Skin of body (tissue), 2 donors: ENCODE results near the gene TBX19. TPM values are rescaled to one million over a fixed set of nuclear protein-coding genes. Genes with fewer than 3 reads are reported as not detected.

Experiments
- DNase-seq: peaks from one replicate; lab custom pipeline; 2025; lab: John Stamatoyannopoulos, UW
- total RNA-seq: library from RNA; depleted of rRNA; stranded (reverse); fragments of >200 nt; gene quantifications from one replicate; pipeline ENCODE4 v1.2.3, GENCODE V29; 2014

TBX19 gene
- total RNA-seq, 1 donor from 2014 or later = 1.9 TPM

DNA sequence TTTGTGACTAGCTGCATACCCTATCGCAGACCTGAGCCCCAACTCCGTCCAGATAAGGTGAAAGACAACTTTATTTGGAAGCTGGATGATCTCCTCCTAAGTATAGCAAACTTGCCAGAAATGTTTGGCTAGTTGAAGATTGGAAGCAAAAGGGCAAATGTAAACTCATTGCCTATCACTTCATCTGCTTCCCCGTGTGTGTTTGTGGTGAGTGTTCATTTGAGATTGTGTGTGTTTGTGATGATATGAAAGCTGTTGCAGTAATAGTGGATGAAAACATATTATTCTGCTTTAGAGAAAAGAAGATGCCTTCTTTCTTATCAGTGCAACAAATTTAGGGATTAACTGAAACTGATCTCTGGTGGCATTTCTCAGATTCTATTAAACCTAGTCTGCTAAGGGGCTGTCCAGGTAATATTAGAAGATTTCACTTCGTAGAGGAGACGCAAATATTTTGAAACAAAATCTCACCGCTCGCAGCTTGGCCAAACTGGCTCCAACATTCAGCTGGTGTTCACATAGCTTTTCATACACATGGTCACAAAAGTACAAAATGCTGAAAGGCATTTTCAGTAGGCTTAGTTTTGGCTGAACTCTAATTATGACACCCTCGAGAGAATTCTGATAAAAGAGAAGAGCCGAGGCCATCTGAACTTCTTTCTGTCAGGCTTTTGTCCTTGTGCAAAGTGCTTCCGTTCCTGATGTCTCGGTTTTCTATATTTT lies 1.1 kb downstream of the TBX19 start:
- DNase-seq = no peak

GRCh38 chr1:168285521-168285790 lies 4.8 kb downstream of the TBX19 start:
- DNase-seq = no peak

GRCh38 chr1:168285971-168286927 lies 5.6 kb downstream of the TBX19 start:
- DNase-seq = no peak

GRCh38 chr1:168287237-168287664 lies 6.6 kb downstream of the TBX19 start:
- DNase-seq = no peak

GRCh38 chr1:168288311-168289052 lies 7.8 kb downstream of the TBX19 start:
- no peak for DNase-seq

GRCh38 chr1:168291222-168291837 lies 10.7 kb downstream of the TBX19 start:
- DNase-seq = no peak

DNA sequence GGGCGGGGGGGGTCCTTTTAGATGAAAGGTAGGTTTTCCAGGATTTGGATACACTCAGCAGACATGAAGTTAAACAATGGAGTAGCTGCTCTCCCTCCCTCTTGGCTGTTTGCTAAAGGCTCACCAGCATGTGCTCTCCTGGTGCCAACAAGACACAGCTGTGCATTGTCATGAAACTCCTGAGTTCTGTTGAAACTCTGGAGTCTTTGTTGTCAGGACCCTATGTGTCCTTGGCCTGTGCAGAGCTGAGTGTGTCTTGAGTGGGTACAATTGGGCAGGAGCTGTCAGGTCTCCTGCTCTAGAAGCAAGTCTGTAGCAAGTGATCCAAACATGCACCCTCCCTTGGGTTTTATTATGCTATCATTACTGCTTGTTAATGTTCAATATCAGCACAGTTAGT lies 12.7 kb downstream of the TBX19 start:
- no peak for DNase-seq

- DNase-seq = no peak
These were observed 14.9 kb downstream of the TBX19 start for GRCh38 chr1:168295411-168296114.

DNA sequence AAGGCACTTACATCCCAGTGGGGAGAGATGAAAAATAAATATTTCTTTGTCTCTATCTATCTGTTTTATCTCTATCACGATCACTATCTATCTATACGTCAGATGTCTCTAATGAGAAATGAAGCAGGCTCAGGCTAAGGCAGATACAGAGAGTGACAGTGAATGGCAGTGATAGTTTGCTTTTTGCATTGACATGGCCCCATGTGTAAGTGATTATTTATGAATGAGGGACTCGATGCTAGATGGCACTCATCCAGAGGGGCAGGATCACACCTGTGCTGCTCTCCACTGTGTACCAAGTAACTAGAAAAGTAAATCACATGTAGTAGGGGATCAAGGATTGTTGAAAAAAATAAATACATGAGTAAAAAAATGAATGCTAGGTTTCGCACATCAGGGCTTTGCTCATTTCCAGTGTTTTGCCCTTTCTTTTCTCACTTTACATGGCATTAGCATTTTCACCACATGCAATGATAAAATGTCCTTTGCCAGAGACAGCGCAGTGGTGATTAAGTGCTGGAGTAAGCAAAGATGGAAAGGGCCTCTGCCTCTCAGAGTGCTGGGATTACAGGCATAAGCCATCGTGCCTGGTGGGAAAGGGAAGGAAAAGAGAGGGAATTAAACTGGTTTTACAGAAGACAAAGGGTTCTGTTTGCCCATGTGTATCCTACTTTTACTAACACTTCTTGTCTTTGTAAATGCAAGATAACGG lies 16.5 kb downstream of the TBX19 start:
- no peak for DNase-seq

DNA sequence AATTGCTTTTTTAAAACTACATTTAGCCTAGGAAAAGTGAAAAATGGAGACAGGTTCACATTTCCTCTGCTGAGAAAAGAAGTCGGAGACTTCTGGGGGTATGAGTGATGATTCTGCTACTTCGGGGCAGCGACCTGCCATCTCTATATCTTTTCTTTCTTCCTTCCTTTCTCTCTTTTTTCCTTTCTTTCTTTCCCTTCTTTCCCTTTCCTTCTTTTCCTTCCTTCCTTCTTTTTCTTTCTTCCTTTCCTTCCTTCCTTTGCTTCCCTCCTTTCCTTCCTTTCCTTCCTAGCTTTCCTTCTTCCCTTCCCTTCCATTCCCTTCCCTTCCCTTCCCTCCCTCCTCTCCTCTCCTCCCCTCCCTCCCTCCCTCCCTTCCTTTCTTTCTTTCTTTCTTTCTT lies 17.8 kb downstream of the TBX19 start:
- no peak for DNase-seq

DNA sequence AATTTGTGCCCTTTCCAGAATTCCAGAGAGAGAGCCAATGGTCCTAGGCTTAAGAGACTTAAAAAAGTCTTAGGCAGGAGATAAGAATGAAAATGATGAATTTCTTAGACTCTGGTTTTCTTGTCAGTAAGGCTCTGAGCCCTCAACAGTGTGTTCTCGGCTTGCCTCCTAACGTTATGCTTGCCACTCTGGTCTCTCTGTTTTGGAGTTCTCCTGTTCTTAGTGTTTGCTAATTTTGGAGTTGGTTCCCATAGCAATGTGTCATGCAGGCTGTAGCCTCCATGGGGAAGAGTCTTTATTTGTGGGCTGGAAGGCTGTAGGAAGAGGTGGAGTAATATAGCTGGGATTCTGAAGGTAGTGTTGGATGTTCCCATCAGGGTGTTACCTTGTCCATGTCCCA lies 19.9 kb downstream of the TBX19 start:
- DNase-seq = no peak

DNA sequence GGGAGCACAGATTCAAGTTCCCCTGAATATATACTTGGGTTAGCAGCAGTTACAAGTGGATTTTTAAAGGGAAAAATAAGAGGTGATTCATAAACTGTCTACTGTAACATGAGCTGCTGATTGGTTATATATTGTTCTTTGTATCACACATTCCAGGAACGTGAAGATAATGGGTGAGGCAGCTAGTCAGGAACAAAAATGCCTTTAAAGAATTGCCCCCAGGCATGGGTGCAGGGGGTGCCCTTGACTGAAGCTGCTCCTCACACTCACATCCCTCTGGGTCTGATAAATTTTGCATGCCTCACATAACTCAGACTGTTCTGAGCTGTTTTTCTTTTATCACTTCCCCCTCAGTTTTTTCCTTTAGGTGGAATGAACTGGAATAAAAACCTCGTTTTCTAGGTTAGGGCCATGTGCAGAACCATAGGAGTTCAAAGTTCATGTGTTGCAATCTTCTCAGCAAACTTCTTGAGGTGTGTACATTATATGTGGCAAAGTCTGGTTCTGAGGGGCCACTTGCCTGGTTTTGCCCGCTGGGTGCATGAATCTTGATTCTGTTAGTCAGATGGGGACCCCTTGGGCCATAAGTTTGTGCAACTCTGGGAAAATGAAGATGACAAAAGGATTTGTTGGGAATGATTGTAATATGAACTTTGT lies 21.1 kb downstream of the TBX19 start:
- DNase-seq = no peak

GRCh38 chr1:168303716-168304540 lies 23.3 kb downstream of the TBX19 start:
- no peak for DNase-seq

DNA sequence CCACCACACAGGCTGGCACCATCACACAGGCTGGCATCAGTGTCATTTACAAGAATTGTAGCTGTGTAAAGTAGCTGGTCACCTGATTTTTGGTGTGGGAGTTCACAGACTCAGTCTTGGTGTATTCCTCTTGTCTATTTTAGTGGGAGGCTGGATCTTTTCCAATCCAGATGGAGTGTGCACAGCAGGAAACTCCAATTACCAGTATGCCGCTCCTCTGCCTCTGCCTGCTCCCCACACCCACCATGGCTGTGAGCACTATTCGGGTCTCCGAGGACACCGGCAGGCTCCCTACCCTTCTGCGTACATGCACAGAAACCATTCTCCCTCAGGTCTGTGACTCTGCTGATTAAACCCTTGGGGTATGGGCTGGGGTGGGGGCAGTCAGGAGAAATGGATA lies 24.2 kb downstream of the TBX19 start:
- no peak for DNase-seq

DNA sequence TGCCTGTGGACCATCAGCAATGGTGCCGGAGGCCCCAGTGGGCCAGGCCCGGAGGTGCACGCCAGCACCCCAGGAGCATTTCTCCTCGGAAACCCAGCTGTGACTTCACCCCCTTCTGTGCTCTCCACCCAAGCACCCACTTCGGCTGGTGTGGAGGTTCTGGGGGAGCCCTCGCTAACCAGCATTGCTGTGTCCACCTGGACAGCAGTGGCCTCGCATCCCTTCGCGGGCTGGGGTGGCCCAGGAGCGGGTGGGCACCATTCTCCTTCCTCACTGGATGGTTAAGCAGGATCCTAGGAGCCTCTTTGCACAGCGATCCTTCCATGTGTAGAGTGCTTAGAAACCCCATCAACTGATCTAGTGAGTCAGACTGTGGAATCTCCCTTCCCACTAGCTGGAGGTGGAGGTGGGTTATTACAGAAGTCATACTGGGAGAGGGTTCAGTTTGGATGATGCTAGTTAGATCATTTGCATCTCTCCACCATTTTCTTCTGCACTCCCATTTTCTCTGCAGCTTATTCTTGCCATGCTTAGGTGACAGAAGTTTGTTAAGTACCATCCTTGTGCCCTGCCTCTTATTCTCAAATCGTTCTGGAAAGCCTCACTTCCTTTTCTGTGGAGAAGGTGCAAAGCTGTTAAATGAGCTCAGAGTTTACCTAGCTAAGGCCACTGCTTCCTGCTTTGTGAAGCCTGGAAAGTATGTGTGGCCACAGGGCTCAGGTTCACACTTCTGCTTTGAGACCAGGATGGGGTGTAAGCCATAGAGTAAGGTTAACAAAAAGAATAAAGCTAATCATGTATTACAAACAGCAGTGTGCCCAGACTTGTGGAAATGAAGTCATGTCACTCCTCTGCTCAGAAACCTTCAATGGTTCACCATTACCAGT lies 32.3 kb downstream of the TBX19 start:
- DNase-seq = no peak

- DNase-seq = no peak
These were observed 35.5 kb downstream of the TBX19 start for GRCh38 chr1:168316142-168316541.

DNA sequence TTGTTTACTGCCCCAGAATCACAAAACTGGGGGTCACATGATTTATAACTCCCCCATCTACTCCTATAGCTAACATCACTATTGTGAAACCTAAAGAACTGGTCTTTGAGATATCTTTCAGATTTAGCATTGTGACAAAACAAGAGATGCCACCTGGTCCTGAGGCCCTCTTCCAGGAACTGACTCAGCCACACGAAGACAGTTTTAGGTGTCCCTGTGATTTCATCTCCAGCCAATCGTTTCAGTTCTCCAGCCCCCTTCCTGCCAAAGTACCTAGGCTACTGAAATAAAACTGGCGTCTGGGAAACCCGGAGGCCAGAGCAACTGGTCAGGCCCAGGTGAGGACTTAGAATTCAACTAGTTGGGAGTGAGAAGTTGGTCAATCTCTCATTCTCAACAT lies 36.6 kb downstream of the TBX19 start:
- no peak for DNase-seq

DNA sequence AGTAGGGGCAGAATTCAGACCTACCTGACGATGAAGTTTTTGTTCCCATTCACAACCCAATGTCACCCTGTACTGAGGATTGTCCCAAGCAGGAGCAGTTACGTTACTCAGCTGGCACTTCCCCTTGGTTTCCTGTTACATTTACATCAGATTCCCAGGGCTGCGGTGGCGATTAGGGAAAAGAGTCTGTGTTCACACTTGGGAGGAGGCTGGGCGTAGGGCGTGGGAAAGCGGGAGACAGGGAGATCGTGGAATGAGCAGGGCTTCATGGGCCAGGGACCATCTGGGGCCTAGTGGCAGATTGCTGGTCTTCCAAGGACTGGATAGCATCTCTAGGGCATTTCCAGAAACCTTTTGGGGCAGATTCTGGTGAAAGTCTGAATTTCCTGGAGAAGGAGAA lies 39.0 kb downstream of the TBX19 start:
- no peak for DNase-seq
